Colonic mucosa (tissue), 4 donors: Measurements from ENCODE around the gene PAN3. TPM values are rescaled to one million over a fixed set of nuclear protein-coding genes. Genes with fewer than 3 reads are reported as not detected.
"Not testable (repeated sequence)": the region's sequence is repeated elsewhere in the genome, so short reads cannot be mapped to it uniquely, and the experiment has no call there.

Experiments
- DNase-seq: peaks from one replicate; pipeline ENCODE4 v3.0.0-alpha.2; 2020
- H3K27ac ChIP-seq: fragments of 200-600 bp; one replicate; pipeline ENCODE4 v1.8.0; 2021
- H3K27me3 ChIP-seq: fragments of 200-600 bp; one replicate; pipeline ENCODE4 v1.8.0; 2021
- H3K36me3 ChIP-seq: fragments of 200-600 bp; one replicate; pipeline ENCODE4 v1.8.0; 2021
- H3K4me1 ChIP-seq: fragments of 200-600 bp; one replicate; pipeline ENCODE4 v1.8.0; 2021; ENCODE audit warnings: mild to moderate bottlenecking
- H3K4me3 ChIP-seq: fragments of 200-600 bp; one replicate; pipeline ENCODE4 v1.8.0; 2021
- H3K9ac ChIP-seq, 2 donors: one replicate each; pipeline ENCODE4 v1.7.0; 2013; ENCODE audit warnings: control low read depth in 2 of 2, low read depth in 2 of 2, low read length in 2 of 2
- H3K9me3 ChIP-seq: fragments of 200-600 bp; one replicate; pipeline ENCODE4 v1.8.0; 2021
- intact Hi-C: fragments of 100-400 bp; cut with DNase I; formaldehyde crosslinking; loops from one replicate; pipeline ENCODE4 v1.14.1; 2022
- total RNA-seq, 2 donors: library from RNA; stranded (reverse); fragmentation: NEBNext Ultra II Directional in 1 of 2; extraction: Animal tissue kit (Norgen Biotek cat#: 25700) in 1 of 2; gene quantifications; one replicate each; pipeline ENCODE4 v1.2.1, GENCODE V29; 2021
- TF ChIP-seq, protein P1 (sequence below): fragments of 200-600 bp; IDR thresholded peaks from one replicate; pipeline ENCODE4 v1.8.0; 2022; ENCODE audit warnings: antibody characterized with exemption, mild to moderate bottlenecking
- donor health status: healthy.
- donor health status: DM: no; HTN: no; CAD: no.
- donor health status: DM: no; HTN: no; CAD: no.

The PAN3 gene
- total RNA-seq, 2 donors from 2014 or later, result 29.3 to 38.7 TPM

DNA sequence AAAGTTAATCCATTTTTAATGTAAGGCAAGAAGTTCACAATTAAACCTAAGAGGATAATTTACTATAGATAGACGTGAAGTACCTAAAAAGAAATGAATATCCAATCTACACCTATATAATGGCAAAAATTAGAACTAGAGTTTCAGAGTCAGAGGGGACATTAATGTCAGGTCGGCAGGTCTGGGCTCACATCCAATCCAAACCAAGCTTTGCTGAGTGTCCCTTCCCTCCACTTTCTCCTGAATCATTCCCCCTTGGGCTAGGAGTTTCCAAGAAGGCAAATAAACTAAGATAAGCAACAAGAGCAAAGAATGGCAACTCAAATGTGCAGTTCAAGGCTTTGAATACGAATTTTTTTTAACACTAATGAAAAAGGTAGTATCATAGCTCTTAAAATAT, 40.8 kb upstream of the PAN3 start:
- no peak for DNase-seq
- Histone ChIP-seq H3K9me3 (no peaks in the 10 kb centered on the region), H3K4me1 (no peaks in the 10 kb centered on the region), H3K4me3 (no peak overlapping the region), H3K27ac (no peak overlapping the region), H3K36me3 (no peaks in the 10 kb centered on the region), H3K9ac (no peak overlapping the region), H3K27me3 (peaks cover 41% of the 10 kb centered on the region)
- TF ChIP-seq, protein P1, sequence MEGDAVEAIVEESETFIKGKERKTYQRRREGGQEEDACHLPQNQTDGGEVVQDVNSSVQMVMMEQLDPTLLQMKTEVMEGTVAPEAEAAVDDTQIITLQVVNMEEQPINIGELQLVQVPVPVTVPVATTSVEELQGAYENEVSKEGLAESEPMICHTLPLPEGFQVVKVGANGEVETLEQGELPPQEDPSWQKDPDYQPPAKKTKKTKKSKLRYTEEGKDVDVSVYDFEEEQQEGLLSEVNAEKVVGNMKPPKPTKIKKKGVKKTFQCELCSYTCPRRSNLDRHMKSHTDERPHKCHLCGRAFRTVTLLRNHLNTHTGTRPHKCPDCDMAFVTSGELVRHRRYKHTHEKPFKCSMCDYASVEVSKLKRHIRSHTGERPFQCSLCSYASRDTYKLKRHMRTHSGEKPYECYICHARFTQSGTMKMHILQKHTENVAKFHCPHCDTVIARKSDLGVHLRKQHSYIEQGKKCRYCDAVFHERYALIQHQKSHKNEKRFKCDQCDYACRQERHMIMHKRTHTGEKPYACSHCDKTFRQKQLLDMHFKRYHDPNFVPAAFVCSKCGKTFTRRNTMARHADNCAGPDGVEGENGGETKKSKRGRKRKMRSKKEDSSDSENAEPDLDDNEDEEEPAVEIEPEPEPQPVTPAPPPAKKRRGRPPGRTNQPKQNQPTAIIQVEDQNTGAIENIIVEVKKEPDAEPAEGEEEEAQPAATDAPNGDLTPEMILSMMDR, result no peak
- intact Hi-C loops, result no loop called here

DNA sequence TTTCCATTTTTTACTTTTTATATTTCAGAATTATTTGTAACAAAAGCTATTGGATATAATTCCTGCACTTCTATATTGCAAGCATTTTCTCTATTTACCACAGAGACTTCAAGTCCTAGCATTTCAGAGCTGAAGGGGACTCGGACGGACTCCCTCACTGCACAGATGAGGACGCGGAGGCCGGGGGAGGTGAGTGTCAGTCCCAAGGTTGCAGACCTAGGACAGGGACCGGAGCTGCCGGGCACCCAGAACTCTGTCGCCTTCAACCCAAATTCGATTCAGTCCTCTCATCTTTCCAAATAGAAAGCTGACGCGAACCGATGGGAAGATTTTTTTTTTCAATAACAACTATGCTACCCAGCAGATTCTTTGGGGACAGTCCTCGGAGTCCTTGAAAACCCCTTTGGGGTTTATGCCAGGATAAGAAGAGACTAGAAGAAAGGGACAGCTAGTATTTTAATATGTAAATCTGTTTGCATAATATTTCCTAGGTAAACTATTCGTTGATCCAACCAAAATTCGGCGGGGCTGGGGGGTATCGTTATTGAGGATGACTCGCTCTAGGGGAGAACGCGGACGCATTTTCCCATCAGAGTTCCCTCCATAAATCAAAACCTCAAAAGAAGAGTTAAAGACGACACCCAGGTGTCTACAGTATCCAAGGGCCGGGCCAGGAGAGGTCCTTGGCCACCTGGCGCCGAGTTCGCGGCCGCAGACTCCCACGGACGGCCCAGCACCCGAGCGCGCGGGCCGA, 38.8 kb upstream of the PAN3 start:
- peaks cover 41% of the 10 kb centered on the region for H3K27me3 ChIP-seq
- H3K9me3 ChIP-seq, result no peaks in the 10 kb centered on the region
- peak overlapping the region; percentile 30 for H3K4me3 ChIP-seq
- TF ChIP-seq, protein P1, result no peak
- H3K27ac ChIP-seq, result no peak overlapping the region
- no peak for DNase-seq
- no peak overlapping the region for H3K9ac ChIP-seq
- intact Hi-C loops, result no loop called here
- H3K36me3 ChIP-seq, result no peaks in the 10 kb centered on the region
- H3K4me1 ChIP-seq, result no peaks in the 10 kb centered on the region

DNA sequence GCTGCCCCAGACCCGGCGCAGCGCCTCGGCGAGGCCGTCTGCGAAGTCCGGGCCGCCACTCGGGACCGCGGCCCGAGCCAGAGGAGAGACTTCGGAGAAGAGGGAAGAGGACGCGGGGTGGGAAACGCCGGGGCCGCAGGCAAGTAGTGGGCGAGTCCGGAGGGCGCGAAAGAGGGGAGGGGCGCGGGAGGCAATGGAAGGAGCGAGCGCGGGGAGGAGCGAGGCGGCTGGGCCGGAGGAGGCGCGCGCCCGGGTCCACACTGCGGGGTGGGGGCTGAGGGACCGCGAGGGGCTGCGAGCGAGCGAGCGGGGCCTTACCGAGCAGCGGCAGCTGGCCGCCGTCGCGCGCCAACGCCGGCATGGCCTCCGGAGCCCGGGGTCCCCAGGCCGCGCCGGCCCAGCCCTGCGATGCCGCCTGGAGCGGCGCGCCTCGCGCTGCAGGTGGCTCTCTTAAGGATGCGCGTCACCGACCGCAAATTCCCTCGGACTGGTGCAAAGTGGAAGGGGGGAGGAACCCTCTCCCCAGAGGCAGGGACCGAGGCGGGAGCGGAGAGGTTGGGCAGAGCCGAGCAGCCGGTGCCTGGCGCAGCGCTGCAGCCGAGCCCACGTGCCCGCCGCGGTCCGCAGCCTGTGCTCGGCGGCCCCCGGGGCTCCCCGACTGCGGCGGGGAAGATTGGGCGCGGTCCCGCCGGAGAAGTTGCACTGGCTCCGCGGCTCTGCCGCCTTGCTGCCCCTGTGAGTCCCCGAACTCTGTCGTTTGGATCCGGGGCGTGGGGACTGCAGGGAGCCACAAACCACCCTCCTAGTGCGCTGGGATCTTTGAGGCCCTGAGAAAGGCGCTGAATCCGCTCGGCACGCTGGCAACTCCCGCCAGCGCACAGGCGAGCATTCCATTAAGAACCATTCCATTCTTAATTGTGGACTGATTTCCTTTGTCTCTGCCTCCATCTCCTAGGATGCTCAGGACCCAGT, 37.9 kb upstream of the PAN3 start, which contains the start of gene FLT3:
Gene FLT3 (minus strand): TSS at position 427 of the 972 bp plus-strand sequence. CDS start 66 bp downstream, at position 361.
- H3K4me1 ChIP-seq, result no peaks in the 10 kb centered on the region
- intact Hi-C loops, result no loop called here
- peak; percentile 22 for DNase-seq
- no peak within 1 kb of the TSS for H3K27ac ChIP-seq
- peak within 1 kb of the TSS; percentile 30 for H3K4me3 ChIP-seq
- H3K36me3 ChIP-seq, result no peaks in the 10 kb centered on the region
- TF ChIP-seq, protein P1, result no peak
- no peaks in the 10 kb centered on the region for H3K9me3 ChIP-seq
- H3K9ac ChIP-seq, result no peak within 1 kb of the TSS
- peaks cover 41% of the 10 kb centered on the region for H3K27me3 ChIP-seq

DNA sequence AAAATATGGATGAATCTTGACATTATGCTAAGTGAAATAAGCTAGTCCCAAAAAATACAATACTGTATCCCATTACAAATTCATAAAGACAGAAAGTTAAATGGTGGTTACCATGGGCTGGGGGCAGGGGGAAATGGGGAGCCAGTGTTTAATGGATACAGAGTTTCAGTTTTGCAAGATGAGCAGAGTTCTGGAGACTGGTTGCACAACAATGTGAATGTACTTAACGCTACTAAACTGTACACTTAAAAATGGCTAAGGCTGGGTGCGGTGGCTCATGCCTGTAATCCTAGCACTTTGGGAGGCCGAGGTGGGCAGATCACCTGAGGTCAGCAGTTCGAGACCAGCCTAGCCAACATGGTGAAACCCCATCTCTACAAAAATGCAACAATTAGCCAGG, 36.5 kb upstream of the PAN3 start:
- H3K4me1 ChIP-seq, H3K9ac ChIP-seq, H3K9me3 ChIP-seq, H3K36me3 ChIP-seq, H3K27ac ChIP-seq, H3K4me3 ChIP-seq, intact Hi-C loops, DNase-seq: not testable (repeated sequence)
- H3K27me3 ChIP-seq, result peaks cover 41% of the 10 kb centered on the region

DNA sequence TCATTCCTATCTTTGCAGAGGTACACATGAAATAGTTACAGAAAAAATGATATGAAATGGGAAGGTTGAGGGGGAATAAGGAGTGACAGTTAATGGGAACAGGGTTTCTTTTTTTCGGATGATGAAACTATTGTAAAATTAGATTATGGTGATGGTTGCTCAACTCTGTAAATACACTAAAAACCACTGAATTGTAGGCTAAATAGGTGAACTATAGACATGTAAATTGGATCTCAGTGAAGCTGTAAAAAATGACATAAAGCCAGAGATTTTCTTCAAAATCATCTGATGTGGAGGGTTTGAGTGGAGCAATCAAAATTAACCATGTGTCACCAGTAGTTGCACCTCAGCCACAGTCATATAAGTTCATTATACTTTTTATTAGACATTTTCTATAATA, 31.4 kb upstream of the PAN3 start:
- intact Hi-C loops, result no loop called here
- Histone ChIP-seq H3K4me3 (no peak overlapping the region), H3K27ac (no peak overlapping the region), H3K4me1 (no peaks in the 10 kb centered on the region), H3K9ac (no peak overlapping the region), H3K27me3 (no peaks in the 10 kb centered on the region), H3K36me3 (no peaks in the 10 kb centered on the region), H3K9me3 (no peaks in the 10 kb centered on the region)
- no peak for DNase-seq
- TF ChIP-seq, protein P1, result no peak
